HEK293 (cell line): ENCODE results near the gene NUDT6.

ENCODE experiments used
- ZBTB21 ChIP-seq: fragments of 450-650 bp; formaldehyde crosslinking; IDR thresholded peaks from 2 replicates; pipeline ENCODE4 v1.5.1; 2017; ENCODE audit warnings: missing biosample characterization, missing genetic modification characterization
- ZEB2 ChIP-seq: fragments of 450-650 bp; formaldehyde crosslinking; IDR thresholded peaks from 2 replicates; pipeline ENCODE4 v1.5.1; 2016; ENCODE audit warnings: missing biosample characterization, missing genetic modification characterization
- ZNF311 ChIP-seq: fragments of 450-650 bp; formaldehyde crosslinking; IDR thresholded peaks from 2 replicates; pipeline ENCODE4 v1.5.1; 2017; ENCODE audit warnings: missing biosample characterization, missing genetic modification characterization, borderline replicate concordance
- ZNF341 ChIP-seq: fragments of 450-650 bp; formaldehyde crosslinking; IDR thresholded peaks from 2 replicates; pipeline ENCODE4; 2016; ENCODE audit warnings: low read depth, missing biosample characterization, missing genetic modification characterization
- ZNF354C ChIP-seq: fragments of 450-650 bp; formaldehyde crosslinking; IDR thresholded peaks from 2 replicates; pipeline ENCODE4 v1.5.1; 2016; ENCODE audit warnings: missing biosample characterization, missing genetic modification characterization, low read depth, borderline replicate concordance
- ZNF664 ChIP-seq: fragments of 450-650 bp; formaldehyde crosslinking; IDR thresholded peaks from 2 replicates; pipeline ENCODE4 v1.5.1; 2016; ENCODE audit warnings: missing biosample characterization, missing genetic modification characterization
- ZNF768 ChIP-seq: fragments of 450-650 bp; formaldehyde crosslinking; IDR thresholded peaks from 2 replicates; pipeline ENCODE4 v1.5.1; 2018; ENCODE audit warnings: missing biosample characterization, mild to moderate bottlenecking, missing genetic modification characterization
- TF ChIP-seq, protein P1 (sequence below): fragments of 450-650 bp; formaldehyde crosslinking; IDR thresholded peaks from 2 replicates; pipeline ENCODE4 v1.5.1; 2016; ENCODE audit warnings: missing biosample characterization, missing genetic modification characterization
- TF ChIP-seq, protein P2 (sequence below): fragments of 450-650 bp; formaldehyde crosslinking; IDR thresholded peaks from 2 replicates; pipeline ENCODE4 v1.5.1; 2016; ENCODE audit warnings: missing biosample characterization, missing genetic modification characterization

DNA sequence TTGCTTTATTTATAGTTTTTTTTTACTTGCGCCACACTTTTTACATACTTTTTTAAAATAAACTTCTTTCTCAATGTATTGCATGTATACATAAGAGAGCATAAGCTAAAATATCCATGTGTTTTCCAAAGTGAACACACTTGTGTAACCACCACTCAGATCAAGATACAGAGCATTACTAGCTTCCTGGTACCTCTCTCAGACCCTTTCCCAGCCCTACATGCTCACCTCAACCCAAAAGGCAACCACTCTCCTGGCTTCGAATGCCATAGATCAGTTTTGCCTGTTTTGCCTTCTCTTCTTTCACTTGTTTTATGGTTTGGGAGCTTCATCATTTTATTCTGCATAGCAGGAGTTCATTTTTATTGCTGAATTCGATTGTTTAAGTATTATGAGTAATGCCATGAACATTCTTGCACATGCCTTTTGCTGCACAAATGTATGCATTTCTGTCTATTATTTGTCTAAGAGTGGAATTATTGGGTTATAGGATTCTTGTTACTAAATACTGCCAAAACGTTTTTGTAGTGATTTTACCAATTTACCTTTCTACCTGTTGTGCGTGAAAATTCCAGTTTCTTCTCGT is 45.9 kb upstream of the NUDT6 start:
- TF ChIP-seq, protein P1, sequence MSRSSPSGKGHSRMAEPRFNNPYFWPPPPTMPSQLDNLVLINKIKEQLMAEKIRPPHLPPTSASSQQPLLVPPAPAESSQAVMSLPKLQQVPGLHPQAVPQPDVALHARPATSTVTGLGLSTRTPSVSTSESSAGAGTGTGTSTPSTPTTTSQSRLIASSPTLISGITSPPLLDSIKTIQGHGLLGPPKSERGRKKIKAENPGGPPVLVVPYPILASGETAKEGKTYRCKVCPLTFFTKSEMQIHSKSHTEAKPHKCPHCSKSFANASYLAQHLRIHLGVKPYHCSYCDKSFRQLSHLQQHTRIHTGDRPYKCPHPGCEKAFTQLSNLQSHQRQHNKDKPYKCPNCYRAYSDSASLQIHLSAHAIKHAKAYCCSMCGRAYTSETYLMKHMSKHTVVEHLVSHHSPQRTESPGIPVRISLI (tag by site-specific recombination): no peak
- TF ChIP-seq, protein P2, sequence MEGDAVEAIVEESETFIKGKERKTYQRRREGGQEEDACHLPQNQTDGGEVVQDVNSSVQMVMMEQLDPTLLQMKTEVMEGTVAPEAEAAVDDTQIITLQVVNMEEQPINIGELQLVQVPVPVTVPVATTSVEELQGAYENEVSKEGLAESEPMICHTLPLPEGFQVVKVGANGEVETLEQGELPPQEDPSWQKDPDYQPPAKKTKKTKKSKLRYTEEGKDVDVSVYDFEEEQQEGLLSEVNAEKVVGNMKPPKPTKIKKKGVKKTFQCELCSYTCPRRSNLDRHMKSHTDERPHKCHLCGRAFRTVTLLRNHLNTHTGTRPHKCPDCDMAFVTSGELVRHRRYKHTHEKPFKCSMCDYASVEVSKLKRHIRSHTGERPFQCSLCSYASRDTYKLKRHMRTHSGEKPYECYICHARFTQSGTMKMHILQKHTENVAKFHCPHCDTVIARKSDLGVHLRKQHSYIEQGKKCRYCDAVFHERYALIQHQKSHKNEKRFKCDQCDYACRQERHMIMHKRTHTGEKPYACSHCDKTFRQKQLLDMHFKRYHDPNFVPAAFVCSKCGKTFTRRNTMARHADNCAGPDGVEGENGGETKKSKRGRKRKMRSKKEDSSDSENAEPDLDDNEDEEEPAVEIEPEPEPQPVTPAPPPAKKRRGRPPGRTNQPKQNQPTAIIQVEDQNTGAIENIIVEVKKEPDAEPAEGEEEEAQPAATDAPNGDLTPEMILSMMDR (tag by site-specific recombination): no peak
- TF ChIP-seq ZEB2 (0 out of 2 replicates have a peak, but pooled peaks have one; percentile 17), ZNF341 (tag by site-specific recombination) (no peak), ZBTB21 (tag by site-specific recombination) (no peak), ZNF768 (tag by site-specific recombination) (no peak), ZNF354C (tag by site-specific recombination) (no peak), ZNF664 (tag by site-specific recombination) (no peak), ZNF311 (tag by site-specific recombination) (no peak)
